Nephron progenitor cell (in vitro differentiated cells): ENCODE results near the gene TEAD1.
A peak's percentile ranks its signal among the peaks of the same experiment; 100 is the strongest.

Source experiments
- DNase-seq: peaks from one replicate; pipeline ENCODE4 v3.0.0; 2021
- H3K27ac Mint-ChIP-seq: 2 replicates; pipeline ENCODE4 v1.8.0; 2021; ENCODE audit warnings: mild to moderate bottlenecking, moderate library complexity, mixed read lengths
- H3K27me3 Mint-ChIP-seq: 2 replicates; pipeline ENCODE4 v1.8.0; 2021; ENCODE audit warnings: mild to moderate bottlenecking, low read depth, mixed read lengths; ENCODE audit not compliant: poor library complexity
- H3K36me3 Mint-ChIP-seq: 2 replicates; pipeline ENCODE4 v1.8.0; 2021; ENCODE audit warnings: low read depth, mixed read lengths
- H3K4me1 Mint-ChIP-seq: 2 replicates; pipeline ENCODE4 v1.8.0; 2021; ENCODE audit warnings: mixed read lengths
- H3K4me3 Mint-ChIP-seq: 2 replicates; pipeline ENCODE4 v1.8.0; 2021; ENCODE audit warnings: mild to moderate bottlenecking, moderate library complexity, mixed read lengths
- H3K9me3 Mint-ChIP-seq: 2 replicates; pipeline ENCODE4 v1.8.0; 2021; ENCODE audit warnings: mild to moderate bottlenecking, moderate library complexity, mixed read lengths
- TF ChIP-seq, protein P1 (sequence below): fragments of 200-600 bp; sonication (generic); IDR thresholded peaks from 2 replicates; pipeline ENCODE4 v1.5.0; 2021; ENCODE audit warnings: antibody characterized with exemption

Gene TEAD1

DNA sequence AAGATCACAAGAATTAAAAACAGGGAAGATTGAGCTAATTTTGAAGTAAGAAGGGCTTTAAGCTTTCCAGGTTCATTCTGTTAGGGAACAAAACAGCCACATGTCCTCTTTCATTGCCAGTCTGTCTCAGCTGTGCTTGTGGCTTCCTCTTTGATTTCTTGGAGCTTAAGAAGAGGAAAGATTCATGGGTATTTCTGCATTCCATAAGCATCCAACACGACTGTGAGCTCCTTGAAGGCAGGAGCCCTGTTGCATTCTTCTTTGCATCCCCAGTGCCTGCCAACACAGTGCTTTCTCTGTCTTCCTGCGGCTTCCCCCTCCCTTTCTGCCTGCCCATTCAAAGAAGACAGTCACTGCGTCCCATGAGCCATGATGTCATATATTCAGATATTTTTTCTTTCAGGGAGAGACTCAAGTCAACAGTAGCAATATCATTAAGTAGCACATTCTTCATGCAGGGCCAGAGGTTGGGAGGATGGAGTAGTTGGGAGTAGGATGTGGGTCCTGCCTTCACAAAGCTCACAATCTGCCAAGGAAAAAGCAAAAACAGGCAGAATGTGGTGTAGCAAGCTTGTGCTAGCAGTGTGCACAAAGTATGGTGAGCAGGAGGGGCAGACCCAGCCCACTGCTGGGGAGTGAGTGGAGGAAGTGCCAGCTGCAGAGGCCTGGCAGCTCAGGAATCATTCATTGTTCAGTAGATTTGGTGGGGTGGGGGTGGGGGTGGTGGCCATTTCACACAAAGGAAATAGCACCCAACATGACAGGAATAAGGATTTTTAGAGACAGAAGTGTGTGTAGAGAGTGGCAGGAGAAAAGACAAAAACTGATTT is 172.8 kb downstream of the TEAD1 start:
- Mint-ChIP-seq H3K4me1 (peaks cover 54% of the 10 kb centered on the region), H3K27me3 (no peaks in the 10 kb centered on the region), H3K36me3 (peaks cover 10% of the 10 kb centered on the region), H3K27ac (peak overlapping the region; percentile 40), H3K4me3 (no peak overlapping the region), H3K9me3 (no peaks in the 10 kb centered on the region)
- TF ChIP-seq, protein P1, sequence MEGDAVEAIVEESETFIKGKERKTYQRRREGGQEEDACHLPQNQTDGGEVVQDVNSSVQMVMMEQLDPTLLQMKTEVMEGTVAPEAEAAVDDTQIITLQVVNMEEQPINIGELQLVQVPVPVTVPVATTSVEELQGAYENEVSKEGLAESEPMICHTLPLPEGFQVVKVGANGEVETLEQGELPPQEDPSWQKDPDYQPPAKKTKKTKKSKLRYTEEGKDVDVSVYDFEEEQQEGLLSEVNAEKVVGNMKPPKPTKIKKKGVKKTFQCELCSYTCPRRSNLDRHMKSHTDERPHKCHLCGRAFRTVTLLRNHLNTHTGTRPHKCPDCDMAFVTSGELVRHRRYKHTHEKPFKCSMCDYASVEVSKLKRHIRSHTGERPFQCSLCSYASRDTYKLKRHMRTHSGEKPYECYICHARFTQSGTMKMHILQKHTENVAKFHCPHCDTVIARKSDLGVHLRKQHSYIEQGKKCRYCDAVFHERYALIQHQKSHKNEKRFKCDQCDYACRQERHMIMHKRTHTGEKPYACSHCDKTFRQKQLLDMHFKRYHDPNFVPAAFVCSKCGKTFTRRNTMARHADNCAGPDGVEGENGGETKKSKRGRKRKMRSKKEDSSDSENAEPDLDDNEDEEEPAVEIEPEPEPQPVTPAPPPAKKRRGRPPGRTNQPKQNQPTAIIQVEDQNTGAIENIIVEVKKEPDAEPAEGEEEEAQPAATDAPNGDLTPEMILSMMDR, result no peak
- no peak for DNase-seq

DNA sequence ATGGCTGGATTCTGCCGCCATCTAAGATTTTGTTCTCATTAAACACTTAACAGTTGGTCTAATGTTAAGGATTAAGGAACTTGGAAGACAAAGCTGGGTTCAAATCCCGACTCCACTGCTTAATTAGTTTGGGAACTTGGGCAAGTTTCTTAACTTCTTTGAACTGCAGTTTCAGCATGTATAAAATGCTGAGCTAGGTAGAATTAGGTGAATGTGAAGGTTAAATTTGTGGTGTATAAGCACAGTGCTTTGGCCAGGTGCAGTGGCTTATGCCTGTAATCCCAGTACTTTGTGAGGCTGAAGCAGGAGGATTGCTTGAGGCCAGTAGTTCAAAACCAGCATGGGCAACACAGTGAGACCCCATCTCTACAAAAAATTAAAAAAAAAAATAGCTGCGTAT is 174.2 kb downstream of the TEAD1 start:
- Mint-ChIP-seq H3K9me3 (no peaks in the 10 kb centered on the region), H3K27me3 (no peaks in the 10 kb centered on the region), H3K4me1 (peaks cover 39% of the 10 kb centered on the region), H3K4me3 (no peak overlapping the region), H3K27ac (no peak overlapping the region), H3K36me3 (peaks cover 13% of the 10 kb centered on the region)
- DNase-seq, result no peak
- TF ChIP-seq, protein P1, result no peak

DNA sequence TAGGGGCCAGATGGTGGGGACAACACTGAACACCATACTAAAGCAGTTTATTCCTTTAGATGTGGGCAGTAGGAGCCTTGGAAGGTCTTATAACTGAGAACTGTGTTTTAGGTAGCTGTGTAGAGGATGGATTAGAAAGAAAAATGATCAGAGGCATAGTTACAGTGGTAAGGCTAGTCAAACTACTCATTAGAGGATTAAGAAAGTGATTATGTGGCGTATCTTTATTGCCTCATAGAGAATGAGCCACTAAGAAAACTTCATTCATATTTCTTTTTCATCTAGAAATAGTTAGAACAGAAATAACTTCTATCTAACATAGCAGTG is 179.1 kb downstream of the TEAD1 start:
- Mint-ChIP-seq H3K27me3 (peaks cover 2% of the 10 kb centered on the region), H3K4me1 (peaks cover 4% of the 10 kb centered on the region), H3K36me3 (peaks cover 17% of the 10 kb centered on the region), H3K27ac (no peak overlapping the region), H3K4me3 (no peak overlapping the region), H3K9me3 (no peaks in the 10 kb centered on the region)
- no peak for DNase-seq
- TF ChIP-seq, protein P1, result no peak

DNA sequence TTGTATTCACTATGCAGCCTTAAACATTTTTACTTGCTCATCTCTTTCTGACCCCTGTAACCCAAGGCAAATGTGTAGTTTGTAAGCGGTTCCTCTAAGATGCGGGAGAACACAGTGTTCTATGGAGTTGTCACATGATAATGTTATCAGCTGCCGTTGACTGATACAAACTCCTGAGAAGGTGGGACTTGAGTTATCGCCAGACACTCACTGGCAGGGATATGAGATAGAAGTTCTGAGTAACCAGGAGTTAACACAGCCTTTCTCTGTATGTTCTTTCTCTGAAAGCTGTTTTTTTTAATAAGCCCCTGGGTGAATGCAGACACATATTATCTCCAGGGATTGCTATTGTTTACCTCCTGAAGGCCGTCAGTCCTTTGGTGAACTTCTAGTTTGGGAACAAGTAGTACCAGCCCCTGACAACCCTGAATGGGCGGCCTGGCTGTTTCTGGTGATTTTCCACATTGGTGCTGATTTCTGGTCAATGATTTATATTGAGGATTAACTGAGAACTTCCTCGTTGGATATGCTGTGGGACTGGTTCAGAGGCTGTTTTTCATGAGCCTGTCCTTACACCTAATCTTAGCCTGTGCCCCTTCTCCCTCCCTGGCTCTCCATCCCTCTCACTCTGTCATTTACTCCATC is 179.6 kb downstream of the TEAD1 start:
- Mint-ChIP-seq H3K4me1 (peaks cover 4% of the 10 kb centered on the region), H3K4me3 (no peak overlapping the region), H3K27me3 (peaks cover 2% of the 10 kb centered on the region), H3K27ac (peak overlapping the region; percentile 14), H3K9me3 (no peaks in the 10 kb centered on the region), H3K36me3 (peaks cover 17% of the 10 kb centered on the region)
- no peak for DNase-seq
- TF ChIP-seq, protein P1, result no peak

DNA sequence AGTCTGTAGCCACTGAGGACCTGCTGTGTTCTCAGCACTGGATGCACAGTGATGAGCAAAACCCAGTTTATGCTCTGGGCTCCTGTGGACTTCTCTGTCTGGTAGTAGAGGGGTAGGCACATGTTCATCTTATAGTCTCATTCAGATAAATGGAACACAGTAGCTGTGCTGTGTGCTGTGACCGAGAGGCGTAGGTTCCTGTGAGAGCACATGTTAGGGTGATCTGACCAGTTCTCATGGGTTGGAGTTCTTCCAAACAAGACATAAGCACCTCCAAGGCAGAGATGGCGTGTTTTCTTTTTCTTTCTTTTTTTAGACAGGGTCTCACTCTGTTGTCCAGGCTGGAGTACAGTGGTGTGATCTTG is 180.1 kb downstream of the TEAD1 start:
- no peak for DNase-seq
- Mint-ChIP-seq H3K27me3 (peaks cover 2% of the 10 kb centered on the region), H3K4me1 (peaks cover 6% of the 10 kb centered on the region), H3K4me3 (no peak overlapping the region), H3K9me3 (no peaks in the 10 kb centered on the region), H3K27ac (no peak overlapping the region), H3K36me3 (peaks cover 17% of the 10 kb centered on the region)
- TF ChIP-seq, protein P1, result no peak

DNA sequence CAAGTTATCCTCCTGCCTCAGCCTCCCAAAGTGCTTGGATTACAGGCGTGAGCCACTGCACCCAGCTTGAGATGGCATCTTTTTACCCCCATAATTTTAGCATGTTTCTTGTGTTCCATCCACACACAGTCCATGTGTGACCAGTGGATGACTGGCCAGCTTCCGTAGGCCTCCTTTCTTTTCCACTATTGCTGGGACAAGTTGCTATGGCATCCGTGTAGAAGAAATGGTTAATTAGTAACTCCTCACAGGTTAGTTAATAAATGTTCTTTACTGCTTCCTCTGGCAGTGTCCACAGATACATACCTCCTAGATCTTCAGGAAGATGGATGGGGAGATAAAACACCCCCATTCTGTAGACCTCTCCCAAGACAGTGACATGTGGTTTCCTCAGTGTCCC is 180.6 kb downstream of the TEAD1 start:
- Mint-ChIP-seq H3K9me3 (no peaks in the 10 kb centered on the region), H3K27me3 (peaks cover 2% of the 10 kb centered on the region), H3K27ac (no peak overlapping the region), H3K36me3 (peaks cover 17% of the 10 kb centered on the region), H3K4me3 (no peak overlapping the region), H3K4me1 (peaks cover 12% of the 10 kb centered on the region)
- no peak for DNase-seq
- TF ChIP-seq, protein P1, result no peak
